ENCODE results near the gene FOXD1. TPM values are rescaled to one million over a fixed set of nuclear protein-coding genes. Genes with fewer than 3 reads are reported as not detected.

The FOXD1 gene
- polyA plus RNA-seq, 1 donor from 2014 or later: not detected

GRCh38 chr5:73483676-73484075 lies 35.1 kb upstream of the FOXD1 start:
- H3K27ac ChIP-seq (ENCODE audit: low read length): no peak overlapping the region
- no peaks in the 10 kb centered on the region for H3K79me2 ChIP-seq (replicated peaks; ENCODE audit: insufficient read depth, low read length)
- no peak overlapping the region for H3K4me2 ChIP-seq (ENCODE audit: low read length)
- TF ChIP-seq TAF1 (IDR thresholded peaks at IDR 0.05; ENCODE audit: low read depth) (no peak), MXI1 (conservative IDR thresholded peaks at IDR 0.05; ENCODE audit: poor library complexity, severe bottlenecking) (no peak), POLR2AphosphoS5 (IDR thresholded peaks at IDR 0.05) (no peak), RAD21 (conservative IDR thresholded peaks at IDR 0.05) (no peak), REST (IDR thresholded peaks at IDR 0.05; ENCODE audit: borderline replicate concordance) (no peak), EP300 (conservative IDR thresholded peaks at IDR 0.05; ENCODE audit: poor library complexity, severe bottlenecking) (no peak), SMC3 (conservative IDR thresholded peaks at IDR 0.05; ENCODE audit: poor library complexity) (no peak), EZH2 (IDR thresholded peaks at IDR 0.05; ENCODE audit: borderline replicate concordance, insufficient read depth, low read length, poor library complexity, severe bottlenecking) (no peak), CTCF (IDR thresholded peaks at IDR 0.05; ENCODE audit: poor library complexity, severe bottlenecking) (no peak)
- H3K36me3 ChIP-seq (ENCODE audit: insufficient read depth, low read length): no peaks in the 10 kb centered on the region
- no peaks in the 10 kb centered on the region for H3F3A ChIP-seq (ENCODE audit: insufficient read depth, low read length, poor library complexity, severe bottlenecking)
- H3K27me3 ChIP-seq (ENCODE audit: insufficient read depth, low read depth, low read length): no peaks in the 10 kb centered on the region
- no peak overlapping the region for H2AFZ ChIP-seq (ENCODE audit: low read depth, low read length)
- H3K4me3 ChIP-seq (ENCODE audit: low read length): no peak overlapping the region
- H4K20me1 ChIP-seq (ENCODE audit: insufficient read depth): no peaks in the 10 kb centered on the region
- no peak overlapping the region for H3K9ac ChIP-seq (ENCODE audit: low read length)
- no peaks in the 10 kb centered on the region for H3K9me3 ChIP-seq (ENCODE audit: low read length)
- no peaks in the 10 kb centered on the region for H3K9me2 ChIP-seq (ENCODE audit: insufficient read depth, low read length)

DNA sequence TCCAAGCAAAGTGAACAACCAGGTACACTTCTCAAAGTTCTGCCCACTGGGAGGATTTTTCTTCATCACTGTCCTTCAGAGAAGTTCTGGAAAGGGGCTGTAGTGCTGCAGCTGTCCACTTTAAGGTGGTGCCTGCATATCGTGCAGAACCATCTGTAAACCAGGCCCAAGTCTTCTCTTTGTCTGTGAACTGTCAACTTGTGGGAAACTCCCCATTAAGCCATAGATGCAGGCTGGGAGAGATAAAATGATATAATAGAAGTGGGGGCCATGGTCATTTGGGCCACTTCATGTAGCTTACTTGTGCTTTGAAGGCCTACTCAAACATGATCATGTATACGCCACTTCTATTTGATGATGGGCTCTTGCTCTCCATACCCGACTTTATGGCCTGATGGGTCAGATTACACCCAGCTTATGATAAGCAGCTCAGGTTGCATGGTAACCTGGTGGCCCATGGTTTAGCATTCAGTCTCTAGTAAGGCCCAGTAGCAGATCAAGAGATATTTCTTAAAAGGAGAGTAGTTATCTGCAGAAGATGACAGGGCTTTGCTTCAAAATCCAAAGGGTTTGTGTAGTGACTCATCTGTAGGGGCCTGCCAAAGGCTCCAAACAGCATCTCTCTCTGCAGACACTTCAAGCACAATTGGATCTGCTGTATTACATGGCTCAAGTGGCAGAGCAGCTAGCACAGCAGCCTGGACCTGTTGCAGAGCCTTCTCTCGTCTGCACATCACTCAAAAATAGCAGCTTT lies 34.0 kb upstream of the FOXD1 start:
- Histone ChIP-seq H3K27me3 (ENCODE audit: insufficient read depth, low read depth, low read length) (no peaks in the 10 kb centered on the region), H3K79me2 (replicated peaks; ENCODE audit: insufficient read depth, low read length) (no peaks in the 10 kb centered on the region), H3K9me3 (ENCODE audit: low read length) (no peaks in the 10 kb centered on the region), H3K4me2 (ENCODE audit: low read length) (no peak overlapping the region), H3K27ac (ENCODE audit: low read length) (no peak overlapping the region), H3K9ac (ENCODE audit: low read length) (no peak overlapping the region), H3K4me3 (ENCODE audit: low read length) (no peak overlapping the region), H4K20me1 (ENCODE audit: insufficient read depth) (no peaks in the 10 kb centered on the region), H3K36me3 (ENCODE audit: insufficient read depth, low read length) (no peaks in the 10 kb centered on the region), H3K9me2 (ENCODE audit: insufficient read depth, low read length) (no peaks in the 10 kb centered on the region), H2AFZ (ENCODE audit: low read depth, low read length) (no peak overlapping the region), H3F3A (ENCODE audit: insufficient read depth, low read length, poor library complexity, severe bottlenecking) (no peaks in the 10 kb centered on the region)
- no peak for TF ChIP-seq TAF1 (IDR thresholded peaks at IDR 0.05; ENCODE audit: low read depth)
- TF ChIP-seq POLR2AphosphoS5 (IDR thresholded peaks at IDR 0.05): no peak
- no peak for TF ChIP-seq EZH2 (IDR thresholded peaks at IDR 0.05; ENCODE audit: borderline replicate concordance, insufficient read depth, low read length, poor library complexity, severe bottlenecking)
- TF ChIP-seq SMC3 (conservative IDR thresholded peaks at IDR 0.05; ENCODE audit: poor library complexity): no peak
- TF ChIP-seq RAD21 (conservative IDR thresholded peaks at IDR 0.05): no peak
- no peak for TF ChIP-seq REST (IDR thresholded peaks at IDR 0.05; ENCODE audit: borderline replicate concordance)
- no peak for TF ChIP-seq EP300 (conservative IDR thresholded peaks at IDR 0.05; ENCODE audit: poor library complexity, severe bottlenecking)
- TF ChIP-seq CTCF (IDR thresholded peaks at IDR 0.05; ENCODE audit: poor library complexity, severe bottlenecking): no peak
- no peak for TF ChIP-seq MXI1 (conservative IDR thresholded peaks at IDR 0.05; ENCODE audit: poor library complexity, severe bottlenecking)

Data from neural cell (in vitro differentiated cells).